OCI-LY1 (cell line): ENCODE data around the gene ZNF444.

Experiments
- H2AFZ ChIP-seq: fragments of 200-600 bp; sonication (generic), shearing (Covaris generic); 2 replicates; pipeline ENCODE4 v1.6.0; 2014; ENCODE audit warnings: antibody characterized with exemption, mild to moderate bottlenecking, low read length
- H3F3A ChIP-seq: fragments of 200-600 bp; sonication (generic), shearing (Covaris generic); 2 replicates; pipeline ENCODE4 v1.6.0; 2014; ENCODE audit warnings: mild to moderate bottlenecking, antibody characterized with exemption, low read length, moderate library complexity; ENCODE audit not compliant: insufficient read depth
- H3K27ac ChIP-seq: fragments of 200-600 bp; sonication (generic); 2 replicates; pipeline ENCODE4 v1.5.1; 2014; ENCODE audit warnings: low read length, mixed run types, mild to moderate bottlenecking, low read depth; ENCODE audit not compliant: poor library complexity, severe bottlenecking
- H3K27me3 ChIP-seq: fragments of 200-600 bp; sonication (generic); 2 replicates; pipeline ENCODE4 v1.6.0; 2014; ENCODE audit warnings: antibody characterized with exemption, mild to moderate bottlenecking, low read length, moderate library complexity; ENCODE audit not compliant: insufficient read depth
- H3K36me3 ChIP-seq: fragments of 200-600 bp; sonication (generic); 2 replicates; pipeline ENCODE4 v1.6.1; 2014; ENCODE audit warnings: mild to moderate bottlenecking, antibody characterized with exemption, low read length, moderate library complexity, mixed read lengths; ENCODE audit not compliant: insufficient read depth
- H3K4me1 ChIP-seq: fragments of 200-600 bp; sonication (generic); 2 replicates; pipeline ENCODE4 v1.5.1; 2014; ENCODE audit warnings: mild to moderate bottlenecking, low read length, moderate library complexity; ENCODE audit not compliant: insufficient read depth, severe bottlenecking
- H3K4me2 ChIP-seq: fragments of 200-600 bp; sonication (generic), shearing (Covaris generic); 2 replicates; pipeline ENCODE4 v1.6.1; 2014; ENCODE audit warnings: low read length
- H3K4me3 ChIP-seq: fragments of 200-600 bp; sonication (generic); 2 replicates; pipeline ENCODE4 v1.5.1; 2014; ENCODE audit warnings: low read length, low read depth, mild to moderate bottlenecking, mixed read lengths; ENCODE audit not compliant: poor library complexity, severe bottlenecking
- H3K79me2 ChIP-seq: fragments of 200-600 bp; shearing (Covaris generic); 2 replicates; pipeline ENCODE4 v1.6.1; 2016; ENCODE audit warnings: mixed run types, low read length, mixed read lengths; ENCODE audit not compliant: insufficient read depth
- H3K9ac ChIP-seq: fragments of 200-600 bp; sonication (generic), shearing (Covaris generic); 2 replicates; pipeline ENCODE4 v1.6.1; 2014; ENCODE audit warnings: mild to moderate bottlenecking, low read length, mixed read lengths
- H3K9me2 ChIP-seq: fragments of 200-600 bp; sonication (generic), shearing (Covaris generic); 2 replicates; pipeline ENCODE4 v1.6.1; 2014; ENCODE audit warnings: low read depth, mild to moderate bottlenecking, low read length, mixed read lengths
- H3K9me3 ChIP-seq: fragments of 200-600 bp; shearing (Covaris generic); 2 replicates; pipeline ENCODE4 v1.6.1; 2014; ENCODE audit warnings: low read length, mixed read lengths
- H4K20me1 ChIP-seq: fragments of 200-600 bp; sonication (generic), shearing (Covaris generic); 2 replicates; pipeline ENCODE4 v1.6.0; 2016; ENCODE audit warnings: mild to moderate bottlenecking, low read length; ENCODE audit not compliant: insufficient read depth
- EZH2 ChIP-seq: fragments of 200-600 bp; sonication (generic), shearing (Covaris generic); IDR thresholded peaks from 2 replicates; pipeline ENCODE4 v1.8.0; 2017; ENCODE audit warnings: borderline replicate concordance, mixed run types, mild to moderate bottlenecking, antibody characterized with exemption, low read length, moderate library complexity, mixed read lengths
- TF ChIP-seq, protein P1 (sequence below): fragments of 200-600 bp; sonication (generic), shearing (Covaris generic); IDR thresholded peaks from 2 replicates; pipeline ENCODE4 v1.5.1; 2017; ENCODE audit warnings: mild to moderate bottlenecking, antibody characterized with exemption, low read length, moderate library complexity, mixed read lengths

Gene ZNF444

DNA sequence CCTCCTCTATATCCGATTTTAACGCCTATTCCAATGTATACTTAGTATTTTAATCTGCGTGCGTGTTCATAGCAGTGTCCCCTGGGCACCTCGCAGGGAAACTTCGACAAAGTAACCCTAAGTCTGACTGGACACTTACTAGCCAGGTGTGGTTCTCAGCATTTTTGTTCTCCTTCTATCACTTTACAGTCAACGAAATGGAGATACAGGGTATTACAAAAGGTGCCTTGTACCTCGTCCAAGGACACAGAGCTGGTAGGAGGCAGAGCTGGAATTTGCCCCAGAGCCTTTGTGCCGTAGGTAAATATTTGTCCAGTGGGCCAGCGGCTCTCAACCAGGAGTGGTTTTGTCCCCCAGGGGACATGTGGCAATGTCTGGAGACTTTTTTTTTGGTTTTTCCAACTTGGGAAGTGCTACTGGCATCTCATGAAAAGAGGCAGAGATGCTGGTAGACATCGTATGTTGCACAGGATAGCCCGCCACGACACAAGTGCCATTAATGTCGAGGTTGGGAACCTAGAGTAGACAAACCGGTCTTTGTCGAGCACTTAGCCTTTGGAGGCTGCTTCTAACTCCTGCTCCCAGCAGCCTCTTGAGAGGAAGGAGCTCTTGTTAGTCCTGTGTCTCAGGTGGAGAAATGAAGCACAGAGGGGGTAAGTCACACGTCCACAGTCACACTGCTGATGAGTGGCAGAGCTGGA is 1.1 kb downstream of the ZNF444 start:
- H3K27me3 ChIP-seq = no peaks in the 10 kb centered on the region
- H3K4me3 ChIP-seq = peak overlapping the region; percentile 74
- TF ChIP-seq EZH2 = no peak
- TF ChIP-seq, protein P1, sequence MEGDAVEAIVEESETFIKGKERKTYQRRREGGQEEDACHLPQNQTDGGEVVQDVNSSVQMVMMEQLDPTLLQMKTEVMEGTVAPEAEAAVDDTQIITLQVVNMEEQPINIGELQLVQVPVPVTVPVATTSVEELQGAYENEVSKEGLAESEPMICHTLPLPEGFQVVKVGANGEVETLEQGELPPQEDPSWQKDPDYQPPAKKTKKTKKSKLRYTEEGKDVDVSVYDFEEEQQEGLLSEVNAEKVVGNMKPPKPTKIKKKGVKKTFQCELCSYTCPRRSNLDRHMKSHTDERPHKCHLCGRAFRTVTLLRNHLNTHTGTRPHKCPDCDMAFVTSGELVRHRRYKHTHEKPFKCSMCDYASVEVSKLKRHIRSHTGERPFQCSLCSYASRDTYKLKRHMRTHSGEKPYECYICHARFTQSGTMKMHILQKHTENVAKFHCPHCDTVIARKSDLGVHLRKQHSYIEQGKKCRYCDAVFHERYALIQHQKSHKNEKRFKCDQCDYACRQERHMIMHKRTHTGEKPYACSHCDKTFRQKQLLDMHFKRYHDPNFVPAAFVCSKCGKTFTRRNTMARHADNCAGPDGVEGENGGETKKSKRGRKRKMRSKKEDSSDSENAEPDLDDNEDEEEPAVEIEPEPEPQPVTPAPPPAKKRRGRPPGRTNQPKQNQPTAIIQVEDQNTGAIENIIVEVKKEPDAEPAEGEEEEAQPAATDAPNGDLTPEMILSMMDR = no peak
- H3K4me2 ChIP-seq = peak overlapping the region; percentile 94
- H3K9me2 ChIP-seq = no peaks in the 10 kb centered on the region
- H2AFZ ChIP-seq = no peak overlapping the region
- H3K36me3 ChIP-seq = peaks cover 10% of the 10 kb centered on the region
- H3F3A ChIP-seq = no peaks in the 10 kb centered on the region
- H3K9ac ChIP-seq = peak overlapping the region; percentile 74
- peaks cover 29% of the 10 kb centered on the region for H3K4me1 ChIP-seq
- peak overlapping the region; percentile 60 for H3K27ac ChIP-seq
- H4K20me1 ChIP-seq = no peaks in the 10 kb centered on the region
- peaks cover 15% of the 10 kb centered on the region for H3K79me2 ChIP-seq
- no peaks in the 10 kb centered on the region for H3K9me3 ChIP-seq

DNA sequence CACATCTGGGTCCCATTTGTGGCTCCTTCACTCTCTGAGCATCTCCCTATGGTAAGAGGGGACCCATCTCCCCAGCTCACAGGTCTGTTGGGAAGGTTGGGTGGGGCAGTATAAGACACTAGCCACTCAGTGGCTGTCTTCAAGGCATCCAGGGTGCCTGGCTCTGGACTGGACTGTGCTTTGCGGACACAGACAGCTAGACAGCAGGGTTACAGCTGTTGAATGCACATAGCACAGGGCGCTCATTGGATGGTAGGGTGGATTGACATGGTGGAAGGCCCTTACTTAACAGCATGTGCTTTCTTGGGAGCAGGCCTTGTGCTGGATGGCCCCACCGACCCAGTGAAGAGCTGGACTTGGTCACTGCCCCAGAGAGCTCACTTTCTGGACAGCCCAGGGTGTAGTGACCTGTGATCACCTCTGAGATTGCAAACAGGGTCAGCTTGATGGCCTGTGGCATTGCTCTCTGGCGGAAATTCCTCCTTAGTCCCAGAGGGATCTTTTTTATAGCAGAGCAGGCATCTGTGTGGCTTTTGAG is 1.9 kb downstream of the ZNF444 start:
- H3K79me2 ChIP-seq = peaks cover 15% of the 10 kb centered on the region
- no peak overlapping the region for H3K27ac ChIP-seq
- H4K20me1 ChIP-seq = no peaks in the 10 kb centered on the region

DNA sequence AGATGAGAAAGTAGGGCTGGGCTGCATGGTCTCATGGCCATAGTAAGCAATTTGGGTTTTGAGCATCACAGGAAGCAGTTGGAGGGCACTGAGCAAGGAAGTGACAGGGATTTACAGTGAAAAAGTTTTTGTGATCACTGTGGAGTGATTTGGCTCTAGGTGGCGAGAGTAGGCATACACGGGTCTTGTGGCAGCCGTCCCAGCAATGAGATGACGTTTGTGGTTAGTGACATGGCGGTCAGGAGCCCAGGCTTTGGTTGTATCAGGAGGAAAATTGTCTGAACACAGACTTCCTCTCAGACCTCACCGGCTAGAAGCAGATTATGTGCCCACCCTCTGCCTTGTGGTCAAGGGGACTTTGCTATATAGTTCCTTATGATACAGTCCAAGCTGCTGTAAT is 3.3 kb downstream of the ZNF444 start:
- no peak overlapping the region for H3K4me2 ChIP-seq
- H3K27me3 ChIP-seq = no peaks in the 10 kb centered on the region
- H2AFZ ChIP-seq = no peak overlapping the region
- H3K36me3 ChIP-seq = peaks cover 27% of the 10 kb centered on the region
- H3K9me2 ChIP-seq = no peaks in the 10 kb centered on the region
- H4K20me1 ChIP-seq = no peaks in the 10 kb centered on the region
- H3K79me2 ChIP-seq = peaks cover 15% of the 10 kb centered on the region
- H3F3A ChIP-seq = no peaks in the 10 kb centered on the region
- TF ChIP-seq, protein P1 = no peak
- TF ChIP-seq EZH2 = no peak
- H3K9me3 ChIP-seq = no peaks in the 10 kb centered on the region
- no peak overlapping the region for H3K4me3 ChIP-seq
- H3K4me1 ChIP-seq = peaks cover 29% of the 10 kb centered on the region
- H3K27ac ChIP-seq = no peak overlapping the region
- no peak overlapping the region for H3K9ac ChIP-seq

More for the DNA sequence above, 1.9 kb downstream of the ZNF444 start:
- H3K27me3 ChIP-seq = no peaks in the 10 kb centered on the region
- H3K9me2 ChIP-seq = no peaks in the 10 kb centered on the region
- H3F3A ChIP-seq = no peaks in the 10 kb centered on the region
- peaks cover 29% of the 10 kb centered on the region for H3K4me1 ChIP-seq
- peaks cover 17% of the 10 kb centered on the region for H3K36me3 ChIP-seq
- no peak for TF ChIP-seq EZH2
- TF ChIP-seq, protein P1 = no peak
- no peak overlapping the region for H2AFZ ChIP-seq
- H3K4me3 ChIP-seq = peak overlapping the region; percentile 74
- H3K9ac ChIP-seq = no peak overlapping the region; the same call in 1 of the 2 replicates
- H3K9me3 ChIP-seq = no peaks in the 10 kb centered on the region
- peak overlapping the region; percentile 94; the same call in 1 of the 2 replicates for H3K4me2 ChIP-seq
